CD4-positive, CD25-positive, alpha-beta regulatory T cell (primary cell): ENCODE results near the gene CHRNB2. TPM values are rescaled to one million over a fixed set of nuclear protein-coding genes. Genes with fewer than 3 reads are reported as not detected.

Experiments used
- ATAC-seq, 2 donors: fragments of 150-1000 bp; cut with Tn5 transposase; one replicate each; pipeline ENCODE4 v1.10.0; 2021; ENCODE audit warnings: low read depth in 2 of 2, moderate number of reproducible peaks in 2 of 2, moderate library complexity in 1 of 2
- DNase-seq, 3 donors: peaks; one replicate each; pipeline versions ENCODE4 v3.0.0 to v3.0.0-alpha.2; 2012 to 2022; ENCODE audit warnings: mixed read lengths in 1 of 3
- H3K27ac ChIP-seq: one replicate; pipeline ENCODE4 v1.7.0; 2013; ENCODE audit warnings: mild to moderate bottlenecking, low read length; ENCODE audit not compliant: insufficient read depth, poor library complexity, severe bottlenecking
- H3K27me3 ChIP-seq: one replicate; pipeline ENCODE4 v1.7.0; 2013; ENCODE audit warnings: low read length; ENCODE audit not compliant: control insufficient read depth, insufficient read depth
- H3K36me3 ChIP-seq: one replicate; pipeline ENCODE4 v1.7.0; 2013; ENCODE audit warnings: mild to moderate bottlenecking, low read length, moderate library complexity; ENCODE audit not compliant: control insufficient read depth, insufficient read depth
- H3K4me1 ChIP-seq: 2 replicates; pipeline ENCODE4 v1.7.0; 2013; ENCODE audit warnings: mild to moderate bottlenecking, low read length; ENCODE audit not compliant: insufficient read depth, control insufficient read depth, poor library complexity, severe bottlenecking
- H3K4me3 ChIP-seq: one replicate; pipeline ENCODE4 v1.7.0; 2013; ENCODE audit warnings: low read depth, mild to moderate bottlenecking, low read length, moderate library complexity
- H3K9me3 ChIP-seq, 2 experiments: 1 replicate in 1 of 2; 2 replicates in 1 of 2; pipeline ENCODE4 v1.7.0; 2013; ENCODE audit warnings: low read length in 2 of 2, mild to moderate bottlenecking in 1 of 2, moderate library complexity in 1 of 2; ENCODE audit not compliant: control insufficient read depth in 2 of 2
- H3K27ac Mint-ChIP-seq, 3 donors: one replicate each; pipeline ENCODE4 v1.8.0; 2020 to 2022; ENCODE audit warnings: mild to moderate bottlenecking in 3 of 3, mixed read lengths in 3 of 3, moderate library complexity in 2 of 3
- H3K27me3 Mint-ChIP-seq: one replicate; pipeline ENCODE4 v1.8.0; 2022; ENCODE audit warnings: mild to moderate bottlenecking, mixed read lengths
- H3K36me3 Mint-ChIP-seq: one replicate; pipeline ENCODE4 v1.8.0; 2020; ENCODE audit warnings: mixed read lengths
- H3K4me1 Mint-ChIP-seq, 4 donors: one replicate each; pipeline ENCODE4 v1.8.0; 2020 to 2022; ENCODE audit warnings: mixed read lengths in 4 of 4, mild to moderate bottlenecking in 1 of 4
- H3K4me3 Mint-ChIP-seq, 4 donors: one replicate each; pipeline ENCODE4 v1.8.0; 2020 to 2022; ENCODE audit warnings: mild to moderate bottlenecking in 4 of 4, mixed read lengths in 4 of 4, moderate library complexity in 3 of 4
- H3K9me3 Mint-ChIP-seq, 7 donors: one replicate each; pipeline ENCODE4 v1.8.0; 2020 to 2022; ENCODE audit warnings: mixed read lengths in 7 of 7, mild to moderate bottlenecking in 3 of 7, moderate library complexity in 2 of 7
- polyA plus RNA-seq, 4 donors: library from polyadenylated mRNA; unstranded; fragments of 300-500 nt; fragmentation: Illumina TruSeq; gene quantifications; one replicate each; pipeline ENCODE4 v1.2.3, GENCODE V29; 2021
- total RNA-seq: library from RNA; stranded (reverse); gene quantifications from one replicate; pipeline ENCODE4 v1.2.3, GENCODE V29; 2022

The CHRNB2 gene
- total and polyA plus RNA-seq, 5 donors from 2014 or later = not detected

- Mint-ChIP-seq H3K27ac (peak overlapping the region in 1 of 3 donors; percentile 66), H3K4me3 (no peak overlapping the region), H3K9me3 (peaks cover 0 to 2% (median 0%) of the 10 kb centered on the region in 7 donors), H3K36me3 (peaks cover 22% of the 10 kb centered on the region), H3K27me3 (peaks cover 7% of the 10 kb centered on the region), H3K4me1 (peaks cover 0 to 5% (median 0%) of the 10 kb centered on the region in 4 donors)
- Histone ChIP-seq H3K27me3 (no peaks in the 10 kb centered on the region), H3K9me3 (no peaks in the 10 kb centered on the region), H3K27ac (no peak overlapping the region), H3K4me1 (no peaks in the 10 kb centered on the region), H3K4me3 (no peak overlapping the region), H3K36me3 (peaks cover 39% of the 10 kb centered on the region)
- DNase-seq (no peak), ATAC-seq (no peak)
These were observed 9.9 kb downstream of the CHRNB2 start for GRCh38 chr1:154577346-154578057.

DNA sequence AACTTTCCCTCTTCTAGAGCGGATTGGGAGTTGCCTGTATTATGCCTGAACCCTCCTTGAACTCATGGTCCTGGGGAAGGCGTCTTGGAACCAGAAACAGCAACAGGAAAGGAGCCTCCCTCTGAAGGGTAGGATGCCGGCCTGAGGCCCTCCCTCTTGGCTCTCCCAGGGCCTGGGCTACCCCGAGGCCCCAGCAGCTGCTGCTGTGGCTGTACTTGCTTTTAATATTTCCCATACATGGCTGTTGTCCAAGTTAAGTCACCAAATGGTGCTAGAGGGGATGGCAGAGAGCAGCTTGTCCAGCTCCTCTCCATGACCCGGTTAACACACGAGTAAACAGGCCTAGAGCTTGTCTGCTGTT, 10.5 kb downstream of the CHRNB2 start:
- peaks cover 22% of the 10 kb centered on the region for H3K36me3 Mint-ChIP-seq
- no peaks in the 10 kb centered on the region for H3K9me3 ChIP-seq
- peaks cover 0 to 2% (median 0%) of the 10 kb centered on the region in 7 donors for H3K9me3 Mint-ChIP-seq
- no peaks in the 10 kb centered on the region for H3K4me1 ChIP-seq
- no peak overlapping the region for H3K4me3 Mint-ChIP-seq
- H3K27me3 ChIP-seq = no peaks in the 10 kb centered on the region
- peaks cover 2% of the 10 kb centered on the region for H3K27me3 Mint-ChIP-seq
- H3K4me1 Mint-ChIP-seq = peaks cover 0 to 5% (median 0%) of the 10 kb centered on the region in 4 donors
- DNase-seq = no peak
- H3K36me3 ChIP-seq = peaks cover 45% of the 10 kb centered on the region
- H3K27ac Mint-ChIP-seq = peak overlapping the region in 1 of 3 donors; percentile 38
- no peak for ATAC-seq
- H3K27ac ChIP-seq = no peak overlapping the region
- H3K4me3 ChIP-seq = no peak overlapping the region

GRCh38 chr1:154579374-154579773, 11.8 kb downstream of the CHRNB2 start:
- no peaks in the 10 kb centered on the region for H3K9me3 Mint-ChIP-seq
- DNase-seq (no peak), ATAC-seq (no peak)
- no peaks in the 10 kb centered on the region for H3K27me3 Mint-ChIP-seq
- Histone ChIP-seq H3K9me3 (no peaks in the 10 kb centered on the region), H3K4me1 (no peaks in the 10 kb centered on the region), H3K36me3 (peaks cover 58% of the 10 kb centered on the region), H3K4me3 (no peak overlapping the region), H3K27ac (no peak overlapping the region), H3K27me3 (no peaks in the 10 kb centered on the region)
- H3K4me3 Mint-ChIP-seq = no peak overlapping the region
- no peak overlapping the region for H3K27ac Mint-ChIP-seq
- H3K4me1 Mint-ChIP-seq = peaks cover 0 to 5% (median 0%) of the 10 kb centered on the region in 4 donors
- peaks cover 29% of the 10 kb centered on the region for H3K36me3 Mint-ChIP-seq

DNA sequence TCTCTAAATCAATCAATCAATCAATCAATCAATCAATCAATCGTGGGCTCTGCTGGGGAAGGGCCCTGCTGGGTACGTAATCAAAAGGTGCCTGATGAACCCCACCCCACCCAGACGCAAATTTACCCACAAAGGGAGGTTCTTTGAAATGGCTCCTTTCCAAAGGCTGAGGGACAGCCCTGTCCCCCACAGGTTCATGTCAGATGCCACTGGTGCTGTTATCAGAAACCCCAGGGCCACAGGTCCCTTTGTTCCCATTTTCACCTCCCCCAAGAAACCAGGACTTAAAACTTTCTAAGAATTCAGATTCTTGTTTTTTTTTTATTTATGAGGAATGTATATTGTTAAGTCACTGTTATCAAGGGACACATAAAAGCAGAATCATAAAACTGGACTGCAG, 14.2 kb downstream of the CHRNB2 start:
- no peak overlapping the region for H3K27ac Mint-ChIP-seq
- Histone ChIP-seq H3K36me3 (peaks cover 82% of the 10 kb centered on the region), H3K4me1 (no peaks in the 10 kb centered on the region), H3K9me3 (no peaks in the 10 kb centered on the region), H3K4me3 (no peak overlapping the region), H3K27ac (no peak overlapping the region), H3K27me3 (no peaks in the 10 kb centered on the region)
- DNase-seq (no peak), ATAC-seq (no peak)
- no peaks in the 10 kb centered on the region for H3K9me3 Mint-ChIP-seq
- H3K36me3 Mint-ChIP-seq = peaks cover 50% of the 10 kb centered on the region
- H3K4me3 Mint-ChIP-seq = no peak overlapping the region
- no peaks in the 10 kb centered on the region for H3K27me3 Mint-ChIP-seq
- H3K4me1 Mint-ChIP-seq = peaks cover 0 to 8% (median 2%) of the 10 kb centered on the region in 4 donors

DNA sequence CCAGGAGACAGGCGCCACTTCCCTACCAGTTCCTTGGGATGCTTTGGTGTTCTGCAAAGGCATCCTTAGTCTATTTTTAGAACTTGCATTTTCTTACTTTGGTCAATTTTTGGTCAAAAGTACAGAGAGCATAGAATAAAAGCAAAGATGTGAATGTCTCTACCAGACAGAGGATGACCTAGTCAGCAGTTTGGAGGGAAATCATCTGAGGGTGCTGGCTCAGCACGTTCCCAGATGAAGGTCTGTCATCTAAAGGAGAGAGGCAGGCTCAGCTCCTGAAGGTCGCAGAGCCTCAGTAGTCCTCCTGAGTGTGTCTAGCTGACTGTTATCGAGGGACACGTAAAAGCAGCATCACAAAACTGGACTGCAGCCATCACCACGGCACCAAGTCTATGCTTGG, 15.3 kb downstream of the CHRNB2 start:
- H3K9me3 ChIP-seq = no peaks in the 10 kb centered on the region
- no peak overlapping the region for H3K27ac ChIP-seq
- no peaks in the 10 kb centered on the region for H3K27me3 ChIP-seq
- no peak overlapping the region for H3K4me3 ChIP-seq
- H3K9me3 Mint-ChIP-seq = no peaks in the 10 kb centered on the region
- H3K4me3 Mint-ChIP-seq = no peak overlapping the region
- no peak overlapping the region for H3K27ac Mint-ChIP-seq
- peaks cover 60% of the 10 kb centered on the region for H3K36me3 Mint-ChIP-seq
- H3K4me1 Mint-ChIP-seq = peaks cover 0 to 9% (median 5%) of the 10 kb centered on the region in 4 donors
- peaks cover 93% of the 10 kb centered on the region for H3K36me3 ChIP-seq
- H3K27me3 Mint-ChIP-seq = no peaks in the 10 kb centered on the region
- DNase-seq (no peak), ATAC-seq (no peak)
- H3K4me1 ChIP-seq = no peaks in the 10 kb centered on the region

- H3K4me3 ChIP-seq = no peak overlapping the region
- Mint-ChIP-seq H3K9me3 (no peaks in the 10 kb centered on the region), H3K4me3 (no peak overlapping the region), H3K4me1 (peaks cover 0 to 9% (median 5%) of the 10 kb centered on the region in 4 donors), H3K27me3 (no peaks in the 10 kb centered on the region), H3K36me3 (peaks cover 65% of the 10 kb centered on the region), H3K27ac (peak overlapping the region in 1 of 3 donors; percentile 20)
- H3K9me3 ChIP-seq = no peaks in the 10 kb centered on the region
- ATAC-seq (no peak), DNase-seq (no peak)
- no peak overlapping the region for H3K27ac ChIP-seq
- no peaks in the 10 kb centered on the region for H3K27me3 ChIP-seq
- H3K4me1 ChIP-seq = no peaks in the 10 kb centered on the region
- H3K36me3 ChIP-seq = peaks cover 97% of the 10 kb centered on the region
These were observed 16.2 kb downstream of the CHRNB2 start for GRCh38 chr1:154583773-154584172.

DNA sequence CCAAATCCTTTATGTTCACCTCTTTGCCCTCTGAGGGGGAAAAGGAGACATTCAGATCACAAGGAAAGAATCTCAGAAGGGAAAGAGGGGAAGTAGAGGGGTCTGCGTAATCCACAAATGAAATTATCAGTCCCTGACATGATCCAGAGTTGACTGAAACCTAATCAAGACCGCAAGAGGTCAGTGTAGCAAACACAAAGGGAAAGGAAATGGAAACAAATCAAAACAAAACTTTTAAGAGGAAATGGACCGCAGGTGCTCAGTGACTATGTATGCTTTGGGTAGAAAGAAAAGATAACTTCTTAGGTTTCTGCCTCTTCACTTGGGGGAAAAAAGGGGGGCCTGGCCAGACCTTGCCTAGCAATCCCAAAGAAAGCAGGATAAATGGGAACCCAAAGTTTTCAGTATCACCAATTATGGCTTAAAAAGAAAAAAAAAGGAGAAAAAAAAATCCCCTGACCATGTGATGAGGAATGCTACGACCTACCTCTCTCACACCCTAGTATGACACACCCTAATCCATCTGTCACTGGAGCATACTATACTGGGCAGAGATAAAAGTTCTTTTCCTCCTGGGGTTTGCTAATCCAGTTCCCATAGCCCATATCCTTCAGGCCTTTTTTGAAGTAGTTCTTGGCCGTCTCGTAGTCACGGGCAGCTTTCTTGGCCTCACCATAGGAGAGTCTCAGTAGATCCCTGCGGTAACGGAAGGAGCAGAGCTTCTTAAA, 16.9 kb downstream of the CHRNB2 start:
- Mint-ChIP-seq H3K4me1 (peaks cover 0 to 9% (median 5%) of the 10 kb centered on the region in 4 donors), H3K27ac (no peak overlapping the region), H3K9me3 (no peaks in the 10 kb centered on the region), H3K27me3 (no peaks in the 10 kb centered on the region), H3K4me3 (no peak overlapping the region), H3K36me3 (peaks cover 65% of the 10 kb centered on the region)
- no peak for DNase-seq
- Histone ChIP-seq H3K4me3 (no peak overlapping the region), H3K4me1 (no peaks in the 10 kb centered on the region), H3K27ac (no peak overlapping the region), H3K36me3 (peaks cover 97% of the 10 kb centered on the region), H3K27me3 (no peaks in the 10 kb centered on the region), H3K9me3 (no peaks in the 10 kb centered on the region)
- no peak for ATAC-seq
